ENCODE results near the gene GAS7. TPM values are rescaled to one million over a fixed set of nuclear protein-coding genes. Genes with fewer than 3 reads are reported as not detected.

The GAS7 gene
- total RNA-seq, 2 experiments from 2014 or later = 1.6 to 2.1 TPM

DNA sequence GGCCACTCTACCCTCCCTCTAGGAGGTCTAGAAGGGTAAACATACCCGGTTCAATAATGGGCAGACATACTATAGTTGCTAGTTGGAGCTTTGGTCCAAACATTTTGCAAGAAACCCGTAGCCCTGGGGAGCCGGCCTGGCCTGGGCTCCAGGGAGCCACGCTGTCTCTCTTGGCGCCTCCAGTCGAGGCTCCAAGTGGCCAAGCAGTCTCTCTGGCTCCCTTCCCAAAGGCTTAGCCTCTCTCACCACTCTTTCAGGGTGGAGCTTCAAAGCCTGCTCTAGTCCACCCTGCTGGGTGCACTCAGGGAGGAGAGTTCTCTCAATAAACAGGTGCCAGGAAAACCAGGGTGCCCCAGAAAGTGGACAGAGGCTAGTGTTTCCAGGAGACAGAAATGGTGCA is 325.6 kb downstream of the GAS7 start:
- peaks cover 5% of the 10 kb centered on the region for H3K27me3 Mint-ChIP-seq
- ChIA-PET POLR2A (no interaction called here), CTCF (no interaction called here)
- H3K27ac Mint-ChIP-seq = no peak overlapping the region
- no peak overlapping the region for H3K4me3 Mint-ChIP-seq
- intact Hi-C loops (cut with micrococcal nuclease) = no loop called here
- H3K36me3 Mint-ChIP-seq (ENCODE audit: low read depth) = no peaks in the 10 kb centered on the region
- DNase-seq = no peak
- no peaks in the 10 kb centered on the region for H3K9me3 Mint-ChIP-seq
- no peak for ATAC-seq
- no peaks in the 10 kb centered on the region for H3K4me1 Mint-ChIP-seq (ENCODE audit: low read depth)
- TF ChIP-seq, protein P1, sequence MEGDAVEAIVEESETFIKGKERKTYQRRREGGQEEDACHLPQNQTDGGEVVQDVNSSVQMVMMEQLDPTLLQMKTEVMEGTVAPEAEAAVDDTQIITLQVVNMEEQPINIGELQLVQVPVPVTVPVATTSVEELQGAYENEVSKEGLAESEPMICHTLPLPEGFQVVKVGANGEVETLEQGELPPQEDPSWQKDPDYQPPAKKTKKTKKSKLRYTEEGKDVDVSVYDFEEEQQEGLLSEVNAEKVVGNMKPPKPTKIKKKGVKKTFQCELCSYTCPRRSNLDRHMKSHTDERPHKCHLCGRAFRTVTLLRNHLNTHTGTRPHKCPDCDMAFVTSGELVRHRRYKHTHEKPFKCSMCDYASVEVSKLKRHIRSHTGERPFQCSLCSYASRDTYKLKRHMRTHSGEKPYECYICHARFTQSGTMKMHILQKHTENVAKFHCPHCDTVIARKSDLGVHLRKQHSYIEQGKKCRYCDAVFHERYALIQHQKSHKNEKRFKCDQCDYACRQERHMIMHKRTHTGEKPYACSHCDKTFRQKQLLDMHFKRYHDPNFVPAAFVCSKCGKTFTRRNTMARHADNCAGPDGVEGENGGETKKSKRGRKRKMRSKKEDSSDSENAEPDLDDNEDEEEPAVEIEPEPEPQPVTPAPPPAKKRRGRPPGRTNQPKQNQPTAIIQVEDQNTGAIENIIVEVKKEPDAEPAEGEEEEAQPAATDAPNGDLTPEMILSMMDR (IDR thresholded peaks at IDR 0.05) = no peak

DNA sequence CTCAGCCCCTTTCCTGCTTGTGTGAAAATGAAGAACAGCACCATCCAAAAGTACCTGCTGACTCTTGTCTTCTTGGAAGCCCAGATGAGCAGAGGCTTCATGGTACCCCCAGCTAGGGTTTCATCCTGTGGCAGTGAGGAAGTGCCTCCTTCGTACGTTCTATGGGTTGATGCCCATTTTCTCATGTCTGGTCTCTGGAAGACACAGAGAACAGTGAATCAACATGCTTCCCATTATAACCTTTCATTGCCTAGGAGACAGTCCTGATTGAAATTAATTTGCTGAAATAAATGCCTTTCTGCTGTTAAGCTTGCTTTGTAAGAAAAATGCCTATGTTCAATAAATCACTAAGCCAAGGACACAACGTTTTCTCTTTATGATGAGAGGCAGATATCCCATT is 329.9 kb downstream of the GAS7 start:
- Mint-ChIP-seq H3K9me3 (no peaks in the 10 kb centered on the region), H3K4me3 (no peak overlapping the region), H3K4me1 (ENCODE audit: low read depth) (no peaks in the 10 kb centered on the region), H3K27ac (no peak overlapping the region), H3K36me3 (ENCODE audit: low read depth) (no peaks in the 10 kb centered on the region), H3K27me3 (peaks cover 8% of the 10 kb centered on the region)
- no peak for ATAC-seq
- no peak for DNase-seq
- intact Hi-C loops (cut with micrococcal nuclease) = no loop called here
- ChIA-PET CTCF (no interaction called here), POLR2A (no interaction called here)
- TF ChIP-seq, protein P1 (IDR thresholded peaks at IDR 0.05) = no peak

DNA sequence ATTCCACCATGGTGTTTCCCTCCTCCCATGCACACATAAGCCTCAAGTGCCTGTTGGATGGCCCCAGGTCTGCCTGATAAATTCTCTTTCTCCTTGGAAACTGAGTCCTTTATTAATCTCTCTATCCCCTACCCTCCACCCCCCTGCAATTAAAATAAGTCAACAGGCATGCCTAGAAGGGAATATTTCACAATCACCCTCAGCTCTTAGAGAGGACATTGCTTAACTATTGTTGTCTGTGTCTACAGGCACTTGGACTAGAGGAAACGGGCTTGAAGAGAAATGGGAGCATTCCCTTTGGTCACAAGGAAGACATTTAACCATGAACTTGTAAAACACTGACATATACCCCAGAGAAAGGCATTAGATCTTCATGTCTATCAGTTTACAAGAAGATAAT is 332.8 kb downstream of the GAS7 start:
- peaks cover 5% of the 10 kb centered on the region for H3K27me3 Mint-ChIP-seq
- DNase-seq (no peak), ATAC-seq (no peak)
- H3K36me3 Mint-ChIP-seq (ENCODE audit: low read depth) = no peaks in the 10 kb centered on the region
- H3K9me3 Mint-ChIP-seq = peaks cover 11% of the 10 kb centered on the region
- POLR2A ChIA-PET = no interaction called here
- H3K4me3 Mint-ChIP-seq = no peak overlapping the region
- no peak overlapping the region for H3K27ac Mint-ChIP-seq
- intact Hi-C loops (cut with micrococcal nuclease) = no loop called here
- CTCF ChIA-PET = interaction anchor here (0.6 kb wide), 1 partner anchor 111 kb away, joined by 3 read pairs; no protein-coding TSS in a partner anchor
- no peaks in the 10 kb centered on the region for H3K4me1 Mint-ChIP-seq (ENCODE audit: low read depth)
- TF ChIP-seq, protein P1 (IDR thresholded peaks at IDR 0.05) = no peak

DNA sequence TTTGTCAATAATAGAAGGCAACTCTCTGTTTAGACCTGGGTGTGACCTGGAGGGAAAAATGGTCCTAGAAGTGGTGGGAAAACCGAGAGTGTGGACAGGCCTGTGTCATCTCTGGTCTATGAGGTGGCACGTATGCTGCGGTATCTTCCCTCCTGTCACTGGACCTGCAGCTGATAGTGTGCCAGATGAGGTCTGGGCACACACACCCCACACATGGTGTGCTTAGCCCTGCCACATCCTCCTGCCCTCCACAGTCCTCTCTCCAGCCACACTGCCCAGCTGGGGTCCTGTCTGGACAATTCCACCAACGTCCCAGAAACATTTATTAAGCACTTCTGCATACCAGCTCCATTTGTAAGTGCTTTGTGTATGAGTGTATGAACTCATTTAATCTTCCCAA is 335.5 kb downstream of the GAS7 start:
- Mint-ChIP-seq H3K36me3 (ENCODE audit: low read depth) (no peaks in the 10 kb centered on the region), H3K27ac (no peak overlapping the region), H3K9me3 (peaks cover 19% of the 10 kb centered on the region), H3K4me1 (ENCODE audit: low read depth) (no peaks in the 10 kb centered on the region), H3K4me3 (no peak overlapping the region), H3K27me3 (peaks cover 4% of the 10 kb centered on the region)
- TF ChIP-seq, protein P1 (IDR thresholded peaks at IDR 0.05) = no peak
- ATAC-seq = no peak
- no peak for DNase-seq
- CTCF ChIA-PET = no interaction called here
- POLR2A ChIA-PET = no interaction called here
- intact Hi-C loops (cut with micrococcal nuclease) = no loop called here

DNA sequence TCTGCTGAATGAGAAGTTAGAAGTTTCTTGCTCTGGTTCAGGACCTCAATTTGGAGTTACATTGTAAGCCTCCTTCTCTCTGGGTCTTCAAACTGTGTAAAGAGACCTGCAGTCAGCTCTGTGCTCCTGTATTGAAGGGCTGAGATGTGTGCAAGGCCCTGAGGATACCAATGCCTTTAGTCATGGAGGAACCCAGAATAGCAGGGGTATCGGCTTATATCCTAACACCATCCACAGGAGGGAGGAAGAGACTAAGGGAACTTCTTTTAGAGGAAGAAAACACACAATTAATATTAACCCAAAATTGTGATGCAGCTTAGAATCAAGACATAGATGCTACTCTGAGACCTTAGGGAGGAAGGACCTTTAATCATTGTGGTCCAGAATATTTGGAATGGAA is 336.2 kb downstream of the GAS7 start:
- no peak for ATAC-seq
- TF ChIP-seq, protein P1 (IDR thresholded peaks at IDR 0.05) = no peak
- no peak overlapping the region for H3K27ac Mint-ChIP-seq
- no peak for DNase-seq
- H3K4me1 Mint-ChIP-seq (ENCODE audit: low read depth) = no peaks in the 10 kb centered on the region
- ChIA-PET CTCF (no interaction called here), POLR2A (no interaction called here)
- no peaks in the 10 kb centered on the region for H3K36me3 Mint-ChIP-seq (ENCODE audit: low read depth)
- H3K27me3 Mint-ChIP-seq = peaks cover 4% of the 10 kb centered on the region
- H3K9me3 Mint-ChIP-seq = peaks cover 19% of the 10 kb centered on the region
- H3K4me3 Mint-ChIP-seq = no peak overlapping the region
- intact Hi-C loops (cut with micrococcal nuclease) = no loop called here
